Activated CD4-positive, alpha-beta T cell treated with anti-CD3 and anti-CD28 coated beads, Interleukin-2, Interleukin-6, amounts not matched to agents 100 ng/mL and 50 ng/mL, durations not matched to agents 16 hours and 8 hours (primary cell): ENCODE data around the gene TBRG4.

ENCODE experiments used
- DNase-seq: peaks from one replicate; pipeline ENCODE4 v3.0.0-alpha.2; 2020

TBRG4 gene

GRCh38 chr7:45140827-45141226, 29.3 kb upstream of the TBRG4 start:
- DNase-seq, result peak; percentile 18

GRCh38 chr7:45138433-45139267, 27.2 kb upstream of the TBRG4 start:
- no peak for DNase-seq

- DNase-seq, result peak; percentile 83
Measured at GRCh38 chr7:45136106-45137060, 24.9 kb upstream of the TBRG4 start.

GRCh38 chr7:45133877-45134276, 22.4 kb upstream of the TBRG4 start:
- no peak for DNase-seq

GRCh38 chr7:45133352-45133751, 21.9 kb upstream of the TBRG4 start:
- no peak for DNase-seq

- no peak for DNase-seq
Measured at GRCh38 chr7:45132708-45133320, 21.3 kb upstream of the TBRG4 start.

- DNase-seq, result no peak
Measured at GRCh38 chr7:45131891-45132290, 20.4 kb upstream of the TBRG4 start.

- DNase-seq, result no peak
Measured at GRCh38 chr7:45130910-45131309, 19.4 kb upstream of the TBRG4 start.

GRCh38 chr7:45129906-45130305, 18.4 kb upstream of the TBRG4 start:
- no peak for DNase-seq

- no peak for DNase-seq
Measured at GRCh38 chr7:45129181-45129800, 17.8 kb upstream of the TBRG4 start.

- no peak for DNase-seq
Measured at GRCh38 chr7:45126920-45127319, 15.4 kb upstream of the TBRG4 start.

GRCh38 chr7:45126201-45126600, 14.7 kb upstream of the TBRG4 start:
- no peak for DNase-seq

- no peak for DNase-seq
Measured at GRCh38 chr7:45125193-45125904, 13.9 kb upstream of the TBRG4 start.

GRCh38 chr7:45123913-45124710, 12.6 kb upstream of the TBRG4 start:
- no peak for DNase-seq

- no peak for DNase-seq
Measured at GRCh38 chr7:45122975-45123860, 11.7 kb upstream of the TBRG4 start.

- DNase-seq, result no peak
Measured at GRCh38 chr7:45119550-45119949, 8.1 kb upstream of the TBRG4 start.

- DNase-seq, result no peak
Measured at GRCh38 chr7:45118889-45119331, 7.4 kb upstream of the TBRG4 start.

GRCh38 chr7:45118292-45118691, 6.8 kb upstream of the TBRG4 start:
- DNase-seq, result no peak

GRCh38 chr7:45117582-45117981, 6.1 kb upstream of the TBRG4 start:
- no peak for DNase-seq

GRCh38 chr7:45116048-45116447, 4.6 kb upstream of the TBRG4 start:
- DNase-seq, result no peak
